ENCODE results near the gene SLCO3A1. TPM values are rescaled to one million over a fixed set of nuclear protein-coding genes. Genes with fewer than 3 reads are reported as not detected.

SLCO3A1 gene
- total RNA-seq, 2 experiments from 2014 or later, result 4.2 to 4.8 TPM

DNA sequence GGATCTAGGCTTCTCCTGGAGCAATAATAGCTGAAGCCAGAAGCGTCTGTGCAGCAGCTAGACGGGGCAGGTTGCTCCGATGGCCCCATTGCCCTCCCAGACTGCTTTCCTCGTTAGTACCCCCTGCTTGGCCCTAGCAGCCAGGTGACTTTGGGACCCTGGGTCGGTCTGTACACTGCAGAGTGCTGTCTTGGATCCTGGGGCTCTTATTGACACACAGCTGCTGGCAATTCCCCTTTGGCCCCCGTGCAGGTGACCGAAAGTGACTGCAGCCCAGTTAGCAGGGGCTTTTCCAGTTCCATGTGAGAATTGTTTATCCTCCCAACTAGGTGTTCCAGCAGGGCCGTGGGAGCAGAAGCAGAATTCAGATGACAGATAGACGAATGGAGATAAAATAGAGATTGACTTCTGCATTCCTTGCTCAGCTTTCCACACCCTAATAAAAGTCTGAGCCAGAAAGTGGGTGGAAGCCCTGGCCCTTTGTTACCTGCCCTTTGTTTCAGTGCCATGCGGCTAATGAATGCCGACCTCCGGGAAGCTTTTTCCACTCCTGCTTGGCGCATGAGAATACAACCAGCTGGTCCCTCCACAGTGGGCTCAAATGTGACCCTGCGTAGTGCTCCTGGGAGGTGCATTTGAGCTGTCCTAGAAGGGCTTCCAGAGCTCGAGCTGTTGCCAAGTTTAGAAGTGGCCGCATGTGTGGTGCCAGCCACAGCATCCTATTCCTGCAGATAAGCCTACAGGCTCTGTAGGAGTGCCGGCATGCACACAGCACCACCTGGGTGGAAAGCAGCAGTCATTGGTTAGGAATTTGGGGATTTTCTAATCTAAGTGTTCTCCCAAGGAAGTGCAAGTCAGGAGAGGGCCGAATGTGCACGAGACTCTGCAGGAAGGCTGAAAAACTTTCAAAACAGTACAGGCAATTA is 94.4 kb downstream of the SLCO3A1 start:
- H3K4me1 Mint-ChIP-seq (ENCODE audit: low read depth), result peaks cover 18% of the 10 kb centered on the region
- DNase-seq, result no peak
- H3K27me3 Mint-ChIP-seq, result peaks cover 2% of the 10 kb centered on the region
- CTCF ChIA-PET, result interaction anchor here (0.7 to 1.2 kb wide), 2 partner anchors 15 to 986 kb away, joined by 3 read pairs; no protein-coding TSS in a partner anchor
- intact Hi-C loops (cut with micrococcal nuclease), result no loop called here
- no peak overlapping the region for H3K27ac Mint-ChIP-seq
- POLR2A ChIA-PET, result interaction anchor here (0.5 kb wide), 2 partner anchors 69 to 264 kb away, joined by 3 read pairs; no protein-coding TSS in a partner anchor
- H3K9me3 Mint-ChIP-seq, result no peaks in the 10 kb centered on the region
- no peaks in the 10 kb centered on the region for H3K36me3 Mint-ChIP-seq (ENCODE audit: low read depth)
- TF ChIP-seq, protein P1, sequence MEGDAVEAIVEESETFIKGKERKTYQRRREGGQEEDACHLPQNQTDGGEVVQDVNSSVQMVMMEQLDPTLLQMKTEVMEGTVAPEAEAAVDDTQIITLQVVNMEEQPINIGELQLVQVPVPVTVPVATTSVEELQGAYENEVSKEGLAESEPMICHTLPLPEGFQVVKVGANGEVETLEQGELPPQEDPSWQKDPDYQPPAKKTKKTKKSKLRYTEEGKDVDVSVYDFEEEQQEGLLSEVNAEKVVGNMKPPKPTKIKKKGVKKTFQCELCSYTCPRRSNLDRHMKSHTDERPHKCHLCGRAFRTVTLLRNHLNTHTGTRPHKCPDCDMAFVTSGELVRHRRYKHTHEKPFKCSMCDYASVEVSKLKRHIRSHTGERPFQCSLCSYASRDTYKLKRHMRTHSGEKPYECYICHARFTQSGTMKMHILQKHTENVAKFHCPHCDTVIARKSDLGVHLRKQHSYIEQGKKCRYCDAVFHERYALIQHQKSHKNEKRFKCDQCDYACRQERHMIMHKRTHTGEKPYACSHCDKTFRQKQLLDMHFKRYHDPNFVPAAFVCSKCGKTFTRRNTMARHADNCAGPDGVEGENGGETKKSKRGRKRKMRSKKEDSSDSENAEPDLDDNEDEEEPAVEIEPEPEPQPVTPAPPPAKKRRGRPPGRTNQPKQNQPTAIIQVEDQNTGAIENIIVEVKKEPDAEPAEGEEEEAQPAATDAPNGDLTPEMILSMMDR (IDR thresholded peaks at IDR 0.05), result no peak
- ATAC-seq, result no peak
- H3K4me3 Mint-ChIP-seq, result no peak overlapping the region

DNA sequence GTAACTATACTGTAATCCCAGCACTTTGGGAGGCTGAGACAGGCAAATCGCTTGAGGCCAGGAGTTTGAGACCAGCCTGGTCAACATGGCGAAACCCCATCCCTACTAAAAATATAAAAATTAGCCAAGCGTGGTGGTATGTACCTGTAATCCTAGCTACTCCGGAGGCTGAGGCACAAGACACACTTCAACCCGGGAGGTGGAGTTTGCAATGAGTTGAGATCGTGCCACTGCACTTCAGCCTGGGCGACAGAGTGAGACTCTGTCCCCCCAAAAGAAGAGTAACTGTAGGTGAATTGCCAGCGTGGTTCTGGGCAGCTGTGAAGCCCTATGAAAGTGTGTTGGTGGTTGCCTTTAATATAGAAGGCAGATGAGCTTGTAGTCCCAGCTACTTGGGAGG is 95.9 kb downstream of the SLCO3A1 start:
- intact Hi-C loops (cut with micrococcal nuclease), result no loop called here
- TF ChIP-seq, protein P1 (IDR thresholded peaks at IDR 0.05), result no peak
- Mint-ChIP-seq H3K27me3 (peaks cover 2% of the 10 kb centered on the region), H3K4me3 (no peak overlapping the region), H3K36me3 (ENCODE audit: low read depth) (no peaks in the 10 kb centered on the region), H3K9me3 (no peaks in the 10 kb centered on the region), H3K4me1 (ENCODE audit: low read depth) (peaks cover 22% of the 10 kb centered on the region), H3K27ac (no peak overlapping the region)
- DNase-seq (no peak), ATAC-seq (no peak)
- ChIA-PET POLR2A (no interaction called here), CTCF (no interaction called here)

DNA sequence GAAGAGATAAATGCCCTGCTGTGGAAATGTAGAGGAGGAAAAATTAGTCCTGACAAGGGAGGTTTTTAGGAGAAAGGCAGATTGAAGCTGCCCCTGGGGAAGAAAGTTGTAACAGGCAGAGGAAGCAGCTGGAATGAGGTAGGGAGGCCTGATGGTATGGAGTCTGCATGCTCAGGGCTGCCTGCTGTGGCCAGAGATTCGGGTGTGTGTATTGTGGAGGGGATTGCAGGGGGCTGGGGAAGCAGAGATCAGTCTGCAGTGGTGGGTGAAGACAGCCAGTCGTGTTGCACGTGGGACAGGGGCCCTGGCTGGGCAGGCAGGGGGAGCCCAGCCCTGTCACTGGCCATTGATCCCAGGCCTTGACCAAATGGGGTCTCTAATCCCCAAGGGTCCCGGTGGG is 96.5 kb downstream of the SLCO3A1 start:
- Mint-ChIP-seq H3K4me3 (no peak overlapping the region), H3K4me1 (ENCODE audit: low read depth) (peaks cover 24% of the 10 kb centered on the region), H3K9me3 (no peaks in the 10 kb centered on the region), H3K36me3 (ENCODE audit: low read depth) (no peaks in the 10 kb centered on the region), H3K27me3 (peaks cover 2% of the 10 kb centered on the region), H3K27ac (no peak overlapping the region)
- ChIA-PET CTCF (no interaction called here), POLR2A (no interaction called here)
- DNase-seq (no peak), ATAC-seq (no peak)
- intact Hi-C loops (cut with micrococcal nuclease), result no loop called here
- TF ChIP-seq, protein P1 (IDR thresholded peaks at IDR 0.05), result no peak

DNA sequence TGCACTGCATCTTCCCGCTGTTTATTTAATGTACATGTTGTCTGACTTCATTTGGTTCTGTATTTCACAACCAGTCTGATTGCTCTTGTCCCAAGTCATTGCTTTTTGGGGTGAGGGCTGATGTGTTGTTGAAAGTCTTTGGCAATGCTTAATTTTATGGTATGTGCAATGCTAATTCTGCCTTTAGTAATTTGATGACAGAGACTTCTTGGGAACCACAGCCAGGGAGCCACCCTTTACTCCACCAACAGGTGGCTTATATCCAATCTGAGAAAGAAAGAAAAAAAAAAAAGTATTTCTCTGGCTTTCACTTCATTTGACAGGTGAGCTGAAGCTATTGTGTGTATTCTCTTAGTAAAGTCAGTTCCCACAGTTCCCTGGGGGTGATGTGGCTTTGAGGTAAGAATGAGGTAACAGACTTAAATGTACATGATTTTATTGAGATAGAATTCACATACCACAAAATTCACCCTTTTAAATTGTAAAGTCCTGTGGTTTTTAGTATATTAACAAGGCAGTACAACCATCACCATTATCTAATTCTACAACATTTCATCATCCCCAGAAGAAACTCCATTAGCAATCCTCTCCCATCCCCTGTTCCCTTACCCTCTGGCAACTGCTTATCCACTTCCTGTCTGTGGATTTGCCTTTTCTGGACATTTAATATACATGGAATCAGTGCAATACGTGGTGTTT is 97.3 kb downstream of the SLCO3A1 start:
- Mint-ChIP-seq H3K4me1 (ENCODE audit: low read depth) (peaks cover 24% of the 10 kb centered on the region), H3K27ac (no peak overlapping the region), H3K36me3 (ENCODE audit: low read depth) (no peaks in the 10 kb centered on the region), H3K27me3 (no peaks in the 10 kb centered on the region), H3K4me3 (no peak overlapping the region), H3K9me3 (no peaks in the 10 kb centered on the region)
- intact Hi-C loops (cut with micrococcal nuclease), result no loop called here
- ATAC-seq (no peak), DNase-seq (no peak)
- TF ChIP-seq, protein P1 (IDR thresholded peaks at IDR 0.05), result no peak
- CTCF ChIA-PET, result no interaction called here
- POLR2A ChIA-PET, result no interaction called here

DNA sequence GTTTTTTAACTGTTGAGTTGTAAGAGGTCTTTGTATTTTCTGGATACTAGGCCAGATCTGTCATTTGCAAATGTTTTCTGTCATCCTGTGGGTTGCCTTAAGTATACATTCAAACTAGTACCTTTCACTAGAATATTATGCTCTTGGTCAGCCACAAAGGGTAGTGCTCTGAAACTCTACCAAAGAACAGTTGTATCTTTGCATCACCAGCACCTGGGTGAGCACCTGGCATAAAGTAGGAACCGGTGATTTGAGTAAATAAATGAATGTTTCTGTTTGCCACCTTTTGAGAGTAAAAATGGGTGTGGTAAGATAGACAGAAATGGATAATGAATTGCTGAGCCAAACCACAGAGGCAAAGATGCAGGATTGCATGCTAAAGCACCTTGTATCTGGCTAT is 98.7 kb downstream of the SLCO3A1 start:
- Mint-ChIP-seq H3K27ac (no peak overlapping the region), H3K4me1 (ENCODE audit: low read depth) (peaks cover 23% of the 10 kb centered on the region)

More for the DNA sequence above, 98.7 kb downstream of the SLCO3A1 start:
- intact Hi-C loops (cut with micrococcal nuclease), result no loop called here
- DNase-seq (no peak), ATAC-seq (no peak)
- H3K36me3 Mint-ChIP-seq (ENCODE audit: low read depth), result no peaks in the 10 kb centered on the region
- TF ChIP-seq, protein P1 (IDR thresholded peaks at IDR 0.05), result no peak
- POLR2A ChIA-PET, result no interaction called here
- no peak overlapping the region for H3K4me3 Mint-ChIP-seq
- no peaks in the 10 kb centered on the region for H3K27me3 Mint-ChIP-seq
- H3K9me3 Mint-ChIP-seq, result no peaks in the 10 kb centered on the region
- CTCF ChIA-PET, result no interaction called here

Measured in activated CD8-positive, alpha-beta T cell treated with anti-CD3 and anti-CD28 coated beads for 36 hours (primary cell).